ENCODE data around the gene PRKCA. TPM values are rescaled to one million over a fixed set of nuclear protein-coding genes. Genes with fewer than 3 reads are reported as not detected.

The PRKCA gene
- total and polyA plus RNA-seq, 2 of the 13 experiments (the other 11 are each of a cell fraction or from before 2014, with no cell fraction given), result 18.5 to 21.5 TPM

- Histone ChIP-seq H4K20me1 (ENCODE audit: insufficient read depth, low read length) (no peaks in the 10 kb centered on the region), H3K4me3 (replicated peaks in 1 of 3; ENCODE audit: insufficient read depth in 1 of 3, low read depth in 2 of 3, low read length in 3 of 3) (no peak overlapping the region), H3K9ac (ENCODE audit: insufficient read depth, low read depth, low read length) (no peak overlapping the region), H3K36me3 (replicated peaks in 1 of 2; ENCODE audit: control insufficient read depth in 1 of 2, insufficient read depth in 2 of 2, low read length in 2 of 2) (0 out of 5 replicates have a peak, but pooled peaks cover 0 to 1% of the 10 kb centered on the region in 2 experiments), H2AFZ (ENCODE audit: low read length) (no peak overlapping the region), H3K27me3 (ENCODE audit: control insufficient read depth in 1 of 2, insufficient read depth in 2 of 2, low read length in 2 of 2) (no peaks in the 10 kb centered on the region), H3K4me2 (ENCODE audit: low read depth, low read length) (no peak overlapping the region), H3K9me3 (ENCODE audit: low read length) (no peaks in the 10 kb centered on the region), H3K4me1 (ENCODE audit: insufficient read depth, low read length) (no peaks in the 10 kb centered on the region), H3K79me2 (ENCODE audit: insufficient read depth, low read length) (peaks cover 2% of the 10 kb centered on the region), H3K27ac (ENCODE audit: extremely low read length, insufficient read depth, low read length) (no peak overlapping the region)
- POLR2A ChIA-PET, result no interaction called here
- TF ChIP-seq ZNF430 (CRISPR knock-in tag; IDR thresholded peaks at IDR 0.05) (no peak), RNF219 (CRISPR knock-in tag; IDR thresholded peaks at IDR 0.05) (no peak), TIGD3 (CRISPR knock-in tag; IDR thresholded peaks at IDR 0.05; ENCODE audit: borderline replicate concordance) (no peak), ZNF678 (CRISPR knock-in tag; IDR thresholded peaks at IDR 0.05) (no peak), ONECUT2 (CRISPR knock-in tag; IDR thresholded peaks at IDR 0.05) (no peak), RXRB (CRISPR knock-in tag; IDR thresholded peaks at IDR 0.05; ENCODE audit: borderline replicate concordance) (no peak), MAFK (conservative IDR thresholded peaks at IDR 0.05 in 1 of 2, IDR thresholded peaks at IDR 0.05 in 1 of 2; ENCODE audit: low read length in 2 of 2) (no peak), FOXP4 (CRISPR knock-in tag; IDR thresholded peaks at IDR 0.05) (no peak), TARDBP (CRISPR knock-in tag; IDR thresholded peaks at IDR 0.05) (no peak), HIVEP1 (CRISPR knock-in tag; IDR thresholded peaks at IDR 0.05) (no peak)
- intact Hi-C loops (cut with micrococcal nuclease; ENCODE audit: unreplicated experiment) (no loop called here), in situ Hi-C loops (cut with HindIII; ENCODE audit: extremely low pct_ligation_motif_present, low pct_unique_long_range_greater_than_20kb) (no loop called here)
- BruUV-seq (replicated peaks), result no TSS peak
- 98% methylated on average over 2 of the region's 2 CpGs for WGBS (ENCODE audit: low lambda C conversion rate)
- ATAC-seq (no peak), DNase-seq (ENCODE audit: low spot score) (no peak), FAIRE-seq (no peak)
- CTCF ChIA-PET (ENCODE audit: low intra/inter-chr PET ratio, low total read pairs), result no interaction called here
Observed at GRCh38 chr17:66630379-66630778, 328.0 kb downstream of the PRKCA start.

Data from HepG2 (cell line).